ENCODE measurements around the gene SLC23A2.

Gene SLC23A2

DNA sequence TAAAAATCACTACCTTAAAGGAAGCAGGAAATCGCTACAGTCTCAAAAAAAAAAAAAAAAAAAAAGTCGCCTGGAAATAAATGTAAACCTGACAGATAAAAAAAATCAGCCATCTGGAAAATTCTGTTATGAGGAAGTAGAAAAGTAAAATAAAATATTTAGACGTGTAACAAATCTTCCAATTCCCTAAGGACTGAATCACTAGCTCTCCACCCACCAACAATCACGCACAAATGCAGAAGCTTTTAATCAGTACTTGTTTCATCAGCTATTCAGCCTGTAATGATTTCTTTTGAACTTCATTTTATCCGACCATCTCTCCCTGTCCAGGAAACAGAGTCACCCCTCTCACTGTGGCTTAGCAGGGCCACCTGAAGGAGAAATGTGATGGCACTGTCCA is 59.0 kb downstream of the SLC23A2 start:
- in situ Hi-C loops (cut with HindIII; ENCODE audit: low sequenced_read_pairs): no loop called here
- no peak for DNase-seq (ENCODE audit: low read depth, low spot score)

DNA sequence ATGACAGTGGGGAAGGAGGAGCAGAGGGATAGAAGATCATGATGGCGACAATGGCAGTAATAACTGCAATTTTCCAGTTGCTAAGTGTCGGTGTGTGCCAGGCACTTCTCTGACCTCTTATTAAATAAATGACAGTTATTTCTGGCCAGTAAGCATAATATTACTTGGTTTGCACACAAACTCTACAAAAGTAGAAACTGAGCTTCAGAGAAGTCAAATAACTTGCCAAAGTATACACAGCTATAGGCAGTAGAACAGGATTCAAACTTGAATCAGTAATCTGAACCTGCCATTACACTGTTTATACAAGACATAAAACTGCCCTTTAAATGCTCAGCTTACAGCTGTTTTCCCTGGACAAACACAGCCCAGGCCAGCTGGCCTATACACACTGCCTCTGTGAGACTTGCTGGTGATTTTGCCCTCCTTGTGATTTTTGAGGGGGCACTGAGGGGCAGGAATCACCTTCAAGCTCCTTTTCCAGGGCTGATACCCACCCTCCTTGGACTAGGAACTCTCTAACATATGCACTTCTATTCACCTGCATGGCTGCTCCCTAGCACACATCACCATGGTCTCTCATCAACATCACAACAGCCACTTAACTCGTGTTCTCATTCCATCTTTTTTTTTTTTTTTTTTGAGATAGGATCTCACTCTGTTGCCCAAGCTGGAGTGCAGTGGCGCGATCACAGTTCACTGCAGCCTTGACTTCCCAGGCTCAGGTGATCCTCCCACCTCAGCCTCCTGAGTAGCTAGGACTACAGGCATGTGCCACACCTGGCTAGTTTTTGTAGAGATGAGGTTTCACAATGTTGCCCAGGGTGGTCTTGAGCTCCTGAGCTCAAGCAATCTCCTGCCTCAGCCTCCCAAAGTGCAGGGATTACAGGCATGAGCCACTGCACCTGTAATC is 63.6 kb downstream of the SLC23A2 start:
- no peak overlapping the region for H3K4me3 ChIP-seq (ENCODE audit: low read depth, low read length)
- DNase-seq (ENCODE audit: low read depth, low spot score): no peak
- TF ChIP-seq, protein P1, sequence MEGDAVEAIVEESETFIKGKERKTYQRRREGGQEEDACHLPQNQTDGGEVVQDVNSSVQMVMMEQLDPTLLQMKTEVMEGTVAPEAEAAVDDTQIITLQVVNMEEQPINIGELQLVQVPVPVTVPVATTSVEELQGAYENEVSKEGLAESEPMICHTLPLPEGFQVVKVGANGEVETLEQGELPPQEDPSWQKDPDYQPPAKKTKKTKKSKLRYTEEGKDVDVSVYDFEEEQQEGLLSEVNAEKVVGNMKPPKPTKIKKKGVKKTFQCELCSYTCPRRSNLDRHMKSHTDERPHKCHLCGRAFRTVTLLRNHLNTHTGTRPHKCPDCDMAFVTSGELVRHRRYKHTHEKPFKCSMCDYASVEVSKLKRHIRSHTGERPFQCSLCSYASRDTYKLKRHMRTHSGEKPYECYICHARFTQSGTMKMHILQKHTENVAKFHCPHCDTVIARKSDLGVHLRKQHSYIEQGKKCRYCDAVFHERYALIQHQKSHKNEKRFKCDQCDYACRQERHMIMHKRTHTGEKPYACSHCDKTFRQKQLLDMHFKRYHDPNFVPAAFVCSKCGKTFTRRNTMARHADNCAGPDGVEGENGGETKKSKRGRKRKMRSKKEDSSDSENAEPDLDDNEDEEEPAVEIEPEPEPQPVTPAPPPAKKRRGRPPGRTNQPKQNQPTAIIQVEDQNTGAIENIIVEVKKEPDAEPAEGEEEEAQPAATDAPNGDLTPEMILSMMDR (IDR thresholded peaks at IDR 0.05; ENCODE audit: low read depth, low read length): no peak
- in situ Hi-C loops (cut with HindIII; ENCODE audit: low sequenced_read_pairs): no loop called here

More for the DNA sequence above, 59.0 kb downstream of the SLC23A2 start:
- TF ChIP-seq, protein P1 (IDR thresholded peaks at IDR 0.05; ENCODE audit: low read depth, low read length): no peak
- no peak overlapping the region for H3K4me3 ChIP-seq (ENCODE audit: low read depth, low read length)

DNA sequence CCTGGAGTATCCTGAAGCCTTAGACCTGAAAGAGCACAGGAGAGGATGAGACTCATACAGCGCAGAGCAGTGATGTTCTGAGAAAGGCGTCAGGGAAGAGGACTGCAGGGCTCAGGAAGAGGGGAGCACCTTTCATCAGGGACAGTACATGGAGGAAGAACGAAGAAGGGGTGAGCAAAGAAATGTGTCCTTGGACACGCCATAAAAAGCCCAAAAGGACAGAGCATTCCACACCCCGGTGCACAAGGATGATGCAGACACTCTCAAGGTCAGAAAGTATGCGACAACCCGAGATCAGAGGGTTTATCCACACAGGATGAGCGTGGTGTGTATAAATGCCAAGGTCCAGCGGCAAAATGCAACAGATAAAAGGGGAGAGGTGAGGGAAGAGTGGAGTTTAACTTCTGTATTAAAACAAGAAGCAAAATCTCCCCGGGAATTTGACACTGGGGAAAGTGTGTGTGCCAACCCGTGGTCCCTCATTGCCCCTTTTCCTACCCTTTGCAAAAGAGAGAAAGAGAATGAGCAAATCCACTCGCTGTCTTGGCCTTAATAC is 64.4 kb downstream of the SLC23A2 start:
- in situ Hi-C loops (cut with HindIII; ENCODE audit: low sequenced_read_pairs): no loop called here
- TF ChIP-seq, protein P1 (IDR thresholded peaks at IDR 0.05; ENCODE audit: low read depth, low read length): no peak

DNA sequence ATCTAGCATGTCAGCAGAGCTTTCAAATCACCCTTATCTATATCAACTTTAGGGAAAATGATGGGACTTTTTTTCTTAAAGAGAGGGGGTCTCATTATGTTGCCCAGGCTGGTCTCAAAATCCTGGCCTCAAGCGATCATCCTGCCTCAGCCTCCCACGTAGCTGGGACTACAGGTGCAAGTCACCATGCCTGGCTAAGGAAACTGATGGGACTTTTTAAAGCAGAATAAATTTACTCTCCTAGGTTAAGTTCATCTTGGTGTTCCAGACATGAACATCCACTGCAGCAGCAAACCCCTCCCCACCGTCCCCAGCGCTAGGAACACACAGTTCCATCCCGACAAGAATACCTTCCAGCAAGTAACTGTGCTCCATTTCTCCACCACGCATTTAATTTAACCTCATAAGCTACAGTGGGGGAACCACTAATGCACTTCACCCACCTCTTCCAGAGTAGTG is 64.9 kb downstream of the SLC23A2 start:
- H3K4me3 ChIP-seq (ENCODE audit: low read depth, low read length): no peak overlapping the region
- in situ Hi-C loops (cut with HindIII; ENCODE audit: low sequenced_read_pairs): no loop called here
- DNase-seq (ENCODE audit: low read depth, low spot score): no peak
- TF ChIP-seq, protein P1 (IDR thresholded peaks at IDR 0.05; ENCODE audit: low read depth, low read length): no peak

More for the DNA sequence above, 64.4 kb downstream of the SLC23A2 start:
- no peak for DNase-seq (ENCODE audit: low read depth, low spot score)
- H3K4me3 ChIP-seq (ENCODE audit: low read depth, low read length): no peak overlapping the region

DNA sequence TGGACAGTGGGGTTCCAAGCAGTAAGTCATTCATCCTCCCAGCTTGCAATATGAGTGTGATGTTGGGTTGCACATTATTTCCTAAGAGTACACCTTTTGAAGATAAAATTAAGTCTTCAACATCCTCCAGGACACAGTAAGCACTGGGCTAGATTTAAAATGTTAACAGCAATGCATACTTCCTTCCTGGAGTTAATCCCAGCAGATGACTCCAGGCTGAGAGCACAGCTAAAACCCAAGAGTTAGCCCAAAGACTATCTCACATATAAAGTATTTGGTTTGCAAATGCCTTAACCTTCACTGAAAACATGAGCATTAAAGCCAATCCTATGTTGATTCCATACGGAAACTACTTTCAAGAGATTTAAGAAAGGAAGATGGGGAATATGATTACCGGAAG is 69.2 kb downstream of the SLC23A2 start:
- no peak overlapping the region for H3K4me3 ChIP-seq (ENCODE audit: low read depth, low read length)
- TF ChIP-seq, protein P1 (IDR thresholded peaks at IDR 0.05; ENCODE audit: low read depth, low read length): no peak
- in situ Hi-C loops (cut with HindIII; ENCODE audit: low sequenced_read_pairs): no loop called here
- DNase-seq (ENCODE audit: low read depth, low spot score): no peak

DNA sequence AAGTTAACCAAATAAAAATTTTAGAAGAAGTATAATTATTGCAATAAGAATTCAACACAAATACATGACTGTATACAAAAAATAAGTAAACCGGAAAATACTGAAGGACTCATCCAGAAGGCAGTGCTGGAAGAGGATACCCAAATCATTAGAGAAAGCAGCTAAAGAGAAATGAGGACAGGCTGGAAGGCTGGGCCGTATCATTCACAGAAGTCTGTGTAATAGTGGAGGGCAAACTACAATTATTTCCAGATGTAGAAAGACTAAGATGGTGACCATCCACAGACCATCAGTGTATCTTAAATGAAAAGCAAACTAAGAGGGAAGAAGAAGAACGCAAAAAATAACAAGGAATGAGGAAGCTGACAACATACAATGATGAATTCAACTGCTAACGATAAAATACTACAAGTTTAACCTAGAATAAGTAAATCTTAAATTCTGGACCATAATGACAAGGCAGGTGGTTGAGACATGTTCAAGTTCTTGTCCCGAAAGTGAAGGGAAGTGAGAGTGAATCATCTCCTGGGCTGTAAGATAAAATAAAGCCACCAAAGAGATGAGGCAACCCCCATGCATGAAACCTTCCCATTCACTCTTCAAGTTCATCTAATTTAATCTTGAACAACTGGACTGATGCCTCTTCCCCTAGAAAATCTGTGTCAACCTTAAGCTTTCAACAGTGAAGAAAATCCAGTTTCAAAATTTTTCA is 71.5 kb downstream of the SLC23A2 start:
- DNase-seq (ENCODE audit: low read depth, low spot score): no peak
- in situ Hi-C loops (cut with HindIII; ENCODE audit: low sequenced_read_pairs): no loop called here

More for the DNA sequence above, 71.5 kb downstream of the SLC23A2 start:
- H3K4me3 ChIP-seq (ENCODE audit: low read depth, low read length): no peak overlapping the region
- TF ChIP-seq, protein P1 (IDR thresholded peaks at IDR 0.05; ENCODE audit: low read depth, low read length): no peak

Data from astrocyte of the spinal cord (primary cell).